CD4-positive, alpha-beta memory T cell (primary cell): ENCODE results near the gene MTMR10. TPM values are rescaled to one million over a fixed set of nuclear protein-coding genes. Genes with fewer than 3 reads are reported as not detected.

Experiments
- CTCF ChIA-PET: fragments of 350-600 bp; sonication (Branson Sonifier 250); formaldehyde crosslinking; loops from one replicate; lab custom pipeline; 2021; ENCODE audit warnings: inconsistent platforms; ENCODE audit not compliant: partially characterized antibody; lab: Charles Lee
- POLR2A ChIA-PET: fragments of 350-600 bp; sonication (Branson Sonifier 250); formaldehyde crosslinking; loops from one replicate; lab custom pipeline; 2021; ENCODE audit not compliant: partially characterized antibody; lab: Charles Lee
- DNase-seq, 5 donors: peaks; one replicate each; pipeline versions ENCODE4 v3.0.0 to v3.0.0-alpha.2; 2020 to 2022; ENCODE audit warnings: mixed read lengths in 1 of 5
- H3K27ac ChIP-seq: one replicate; pipeline ENCODE4 v1.7.0; 2013; ENCODE audit warnings: low read depth, low read length
- H3K27me3 ChIP-seq: 2 replicates; pipeline ENCODE4 v1.7.0; 2013; ENCODE audit warnings: mild to moderate bottlenecking, low read length, moderate library complexity; ENCODE audit not compliant: insufficient read depth
- H3K36me3 ChIP-seq: 2 replicates; pipeline ENCODE4 v1.7.0; 2013; ENCODE audit warnings: mild to moderate bottlenecking, low read length, moderate library complexity; ENCODE audit not compliant: insufficient read depth
- H3K4me1 ChIP-seq: 2 replicates; pipeline ENCODE4 v1.7.0; 2013; ENCODE audit warnings: mild to moderate bottlenecking, low read length, moderate library complexity; ENCODE audit not compliant: insufficient read depth
- H3K4me3 ChIP-seq, 2 donors: one replicate each; pipeline ENCODE4 v1.7.0; 2013; ENCODE audit warnings: low read length in 2 of 2, mild to moderate bottlenecking in 1 of 2
- H3K9me3 ChIP-seq, 2 donors: one replicate each; pipeline ENCODE4 v1.7.0; 2013; ENCODE audit warnings: low read length in 2 of 2, control low read depth in 1 of 2; ENCODE audit not compliant: control insufficient read depth in 1 of 2
- H3K27ac Mint-ChIP-seq, 7 donors: one replicate each; pipeline ENCODE4 v1.8.0; 2020 to 2021; ENCODE audit warnings: mixed read lengths in 7 of 7, mild to moderate bottlenecking in 6 of 7, inconsistent platforms in 3 of 7, moderate library complexity in 3 of 7
- H3K27me3 Mint-ChIP-seq, 2 donors: one replicate each; pipeline ENCODE4 v1.8.0; 2020 to 2021; ENCODE audit warnings: mixed read lengths in 2 of 2
- H3K36me3 Mint-ChIP-seq, 2 donors: one replicate each; pipeline ENCODE4 v1.8.0; 2020 to 2021; ENCODE audit warnings: mixed read lengths in 2 of 2, inconsistent platforms in 1 of 2, mild to moderate bottlenecking in 1 of 2
- H3K4me1 Mint-ChIP-seq, 4 donors: one replicate each; pipeline ENCODE4 v1.8.0; 2020 to 2021; ENCODE audit warnings: mixed read lengths in 4 of 4, mild to moderate bottlenecking in 1 of 4
- H3K4me3 Mint-ChIP-seq, 8 donors: one replicate each; pipeline ENCODE4 v1.8.0; 2020 to 2021; ENCODE audit warnings: mixed read lengths in 8 of 8, mild to moderate bottlenecking in 7 of 8, moderate library complexity in 6 of 8, inconsistent platforms in 3 of 8
- H3K9me3 Mint-ChIP-seq, 8 donors: one replicate each; pipeline ENCODE4 v1.8.0; 2020 to 2021; ENCODE audit warnings: mixed read lengths in 8 of 8, mild to moderate bottlenecking in 5 of 8, inconsistent platforms in 3 of 8, moderate library complexity in 1 of 8
- intact Hi-C: fragments of 100-400 bp; cut with micrococcal nuclease; formaldehyde crosslinking; loops from one replicate; pipeline ENCODE4 v1.15.1; 2023
- polyA plus RNA-seq, 2 donors: library from polyadenylated mRNA; unstranded; fragments of 300-500 nt; fragmentation: Illumina TruSeq; gene quantifications; one replicate each; pipeline ENCODE4 v1.2.3, GENCODE V29; 2021
- total RNA-seq, 2 experiments: library from RNA; stranded (reverse); gene quantifications; one replicate each; pipeline ENCODE4 v1.2.3, GENCODE V29; 2021

The MTMR10 gene
- total and polyA plus RNA-seq, 4 experiments from 2014 or later: 2.7 to 31.8 (median 19.0) TPM

DNA sequence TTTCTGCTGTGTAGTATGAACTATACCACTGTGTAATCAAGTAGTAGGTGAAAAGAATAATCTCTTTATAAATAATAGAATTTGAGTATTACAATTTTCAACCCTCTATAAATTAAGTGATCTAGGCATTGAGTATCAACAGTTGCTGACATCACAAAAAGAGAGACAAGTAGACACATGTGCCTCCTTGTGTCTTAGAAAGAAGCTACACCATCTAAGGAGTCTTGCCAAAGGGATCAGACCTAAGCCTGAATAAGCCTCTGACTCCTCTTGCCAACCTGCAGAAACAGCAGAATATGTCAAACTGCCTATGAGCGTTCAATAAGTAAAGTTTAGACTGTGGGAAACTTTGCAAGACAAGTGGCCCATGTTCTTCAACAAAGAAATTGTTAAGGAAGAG is 5.8 kb upstream of the MTMR10 start:
- intact Hi-C loops: loop anchor here (10.0 kb wide), 2 partner anchors 128 to 328 kb away; partner anchors contain the start of gene KLF13
- peaks cover 5% of the 10 kb centered on the region in 2 donors for H3K27me3 Mint-ChIP-seq
- Histone ChIP-seq H3K27ac (no peak overlapping the region), H3K4me1 (peaks cover 4% of the 10 kb centered on the region), H3K4me3 (no peak overlapping the region), H3K27me3 (no peaks in the 10 kb centered on the region), H3K9me3 (no peaks in the 10 kb centered on the region), H3K36me3 (no peaks in the 10 kb centered on the region)
- no peak for DNase-seq
- H3K27ac Mint-ChIP-seq: no peak overlapping the region
- no peaks in the 10 kb centered on the region for H3K36me3 Mint-ChIP-seq
- peaks cover 0 to 1% (median 0%) of the 10 kb centered on the region in 4 donors for H3K4me1 Mint-ChIP-seq
- H3K4me3 Mint-ChIP-seq: no peak overlapping the region
- POLR2A ChIA-PET: no interaction called here
- peaks cover 0 to 5% (median 2%) of the 10 kb centered on the region in 8 donors for H3K9me3 Mint-ChIP-seq
- CTCF ChIA-PET: no interaction called here

- intact Hi-C loops: loop anchor here (5.0 to 10.0 kb wide), 5 partner anchors 132 to 880 kb away; partner anchors contain the start of genes KLF13 and OTUD7A
- H3K27me3 ChIP-seq: no peaks in the 10 kb centered on the region
- H3K4me3 Mint-ChIP-seq: peak overlapping the region; percentile 79 to 89 (median 86)
Observed at GRCh38 chr15:30992249-30992864, 929 bp upstream of the MTMR10 start.

GRCh38 chr15:30990446-30991254 is 778 bp downstream of the MTMR10 start:
- Mint-ChIP-seq H3K27me3 (no peaks in the 10 kb centered on the region), H3K27ac (peak overlapping the region; percentile 89 to 95 (median 94)), H3K4me3 (peak overlapping the region; percentile 94 to 98 (median 96)), H3K4me1 (peaks cover 20 to 37% (median 31%) of the 10 kb centered on the region in 4 donors), H3K9me3 (peaks cover 0 to 5% (median 0%) of the 10 kb centered on the region in 8 donors), H3K36me3 (peaks cover 9 to 20% of the 10 kb centered on the region in 2 donors)
- POLR2A ChIA-PET: interaction anchor here (0.9 to 1.9 kb wide), 7 partner anchors 8 to 365 kb away, joined by 3 to 7 read pairs (median 4); partner anchors contain the start of gene ARHGAP11B
- intact Hi-C loops: loop anchor here (1.0 to 10.0 kb wide), 7 partner anchors 86 to 882 kb away; partner anchors contain the start of genes KLF13 and OTUD7A
- H3K9me3 ChIP-seq: no peaks in the 10 kb centered on the region
- peaks cover 11% of the 10 kb centered on the region for H3K36me3 ChIP-seq
- CTCF ChIA-PET: interaction anchor here (2.6 kb wide), 1 partner anchor 499 kb away, joined by 10 read pairs; no protein-coding TSS in a partner anchor
- H3K4me3 ChIP-seq: peak overlapping the region; percentile 64 to 76
- no peaks in the 10 kb centered on the region for H3K27me3 ChIP-seq
- no peak for DNase-seq
- H3K27ac ChIP-seq: peak overlapping the region; percentile 76
- H3K4me1 ChIP-seq: peaks cover 36% of the 10 kb centered on the region

More at GRCh38 chr15:30992249-30992864, 929 bp upstream of the MTMR10 start:
- Mint-ChIP-seq H3K27me3 (no peaks in the 10 kb centered on the region), H3K27ac (peak overlapping the region; percentile 62 to 94 (median 86)), H3K4me1 (peaks cover 17 to 25% (median 23%) of the 10 kb centered on the region in 4 donors), H3K9me3 (peaks cover 0 to 6% (median under 1%) of the 10 kb centered on the region in 8 donors), H3K36me3 (peaks cover 0 to 13% of the 10 kb centered on the region in 2 donors)
- Histone ChIP-seq H3K36me3 (no peaks in the 10 kb centered on the region), H3K4me3 (peak overlapping the region; percentile 44 to 76), H3K4me1 (peaks cover 30% of the 10 kb centered on the region), H3K9me3 (no peaks in the 10 kb centered on the region), H3K27ac (peak overlapping the region; percentile 76)
- POLR2A ChIA-PET: interaction anchor here (0.7 to 1.9 kb wide), 3 partner anchors 10 to 368 kb away, joined by 3 to 7 read pairs (median 3); no protein-coding TSS in a partner anchor
- DNase-seq: no peak
- CTCF ChIA-PET: interaction anchor here (2.6 kb wide), 1 partner anchor 497 kb away, joined by 10 read pairs; no protein-coding TSS in a partner anchor

- Histone ChIP-seq H3K9me3 (no peaks in the 10 kb centered on the region), H3K27me3 (no peaks in the 10 kb centered on the region), H3K36me3 (peaks cover 14% of the 10 kb centered on the region), H3K4me1 (peaks cover 42% of the 10 kb centered on the region), H3K27ac (peak overlapping the region; percentile 76), H3K4me3 (peak overlapping the region; percentile 64 to 76)
- peak overlapping the region; percentile 89 to 95 (median 94) for H3K27ac Mint-ChIP-seq
- ChIA-PET POLR2A (interaction anchor here (0.9 to 1.1 kb wide), 2 partner anchors 15 to 225 kb away, joined by 3 to 4 read pairs; no protein-coding TSS in a partner anchor), CTCF (interaction anchor here (2.6 kb wide), 1 partner anchor 499 kb away, joined by 10 read pairs; no protein-coding TSS in a partner anchor)
- peaks cover 10 to 26% of the 10 kb centered on the region in 2 donors for H3K36me3 Mint-ChIP-seq
- H3K4me1 Mint-ChIP-seq: peaks cover 24 to 43% (median 36%) of the 10 kb centered on the region in 4 donors
- intact Hi-C loops: loop anchor here (2.0 to 10.0 kb wide), 6 partner anchors 135 to 882 kb away; partner anchors contain the start of genes KLF13 and OTUD7A
- peaks cover 0 to 5% (median 0%) of the 10 kb centered on the region in 8 donors for H3K9me3 Mint-ChIP-seq
- DNase-seq: no peak
- H3K4me3 Mint-ChIP-seq: peak overlapping the region; percentile 94 to 98 (median 96)
- H3K27me3 Mint-ChIP-seq: no peaks in the 10 kb centered on the region
Observed at GRCh38 chr15:30990036-30990435, 1.4 kb downstream of the MTMR10 start.

GRCh38 chr15:30985081-30985531 is 6.3 kb downstream of the MTMR10 start:
- intact Hi-C loops: no loop called here
- Mint-ChIP-seq H3K4me1 (peaks cover 48 to 80% (median 62%) of the 10 kb centered on the region in 4 donors), H3K27ac (peak overlapping the region in 3 of 7 donors; percentile 0 to 32 (median 17)), H3K36me3 (peaks cover 44 to 55% of the 10 kb centered on the region in 2 donors), H3K4me3 (no peak overlapping the region), H3K27me3 (no peaks in the 10 kb centered on the region), H3K9me3 (peaks cover 0 to 2% (median 0%) of the 10 kb centered on the region in 8 donors)
- Histone ChIP-seq H3K36me3 (peaks cover 21% of the 10 kb centered on the region), H3K27ac (no peak overlapping the region), H3K4me1 (peaks cover 43% of the 10 kb centered on the region), H3K27me3 (no peaks in the 10 kb centered on the region), H3K9me3 (no peaks in the 10 kb centered on the region), H3K4me3 (no peak overlapping the region)
- ChIA-PET CTCF (interaction anchor here (1.0 kb wide), 1 partner anchor 11 kb away, joined by 3 read pairs; no protein-coding TSS in a partner anchor), POLR2A (no interaction called here)
- DNase-seq: no peak

- intact Hi-C loops: no loop called here
- Histone ChIP-seq H3K4me1 (peaks cover 43% of the 10 kb centered on the region), H3K9me3 (no peaks in the 10 kb centered on the region), H3K27ac (no peak overlapping the region), H3K36me3 (peaks cover 21% of the 10 kb centered on the region), H3K27me3 (no peaks in the 10 kb centered on the region), H3K4me3 (no peak overlapping the region)
- Mint-ChIP-seq H3K9me3 (peaks cover 0 to 2% (median 0%) of the 10 kb centered on the region in 8 donors), H3K4me1 (peaks cover 50 to 80% (median 63%) of the 10 kb centered on the region in 4 donors), H3K27ac (peak overlapping the region in 1 of 7 donors; percentile 32), H3K36me3 (peaks cover 50 to 57% of the 10 kb centered on the region in 2 donors), H3K4me3 (peak overlapping the region in 2 of 8 donors; percentile 3 to 47), H3K27me3 (no peaks in the 10 kb centered on the region)
- ChIA-PET POLR2A (no interaction called here), CTCF (interaction anchor here (1.0 kb wide), 1 partner anchor 11 kb away, joined by 3 read pairs; no protein-coding TSS in a partner anchor)
- no peak for DNase-seq
Observed at GRCh38 chr15:30984542-30984941, 6.9 kb downstream of the MTMR10 start.
